Prostate gland (tissue), 2 donors: Measurements from ENCODE around the gene HDDC3.
"Not testable (repeated sequence)": the region's sequence is repeated elsewhere in the genome, so short reads cannot be mapped to it uniquely, and the experiment has no call there.

Experiments
- CTCF ChIP-seq, 4 experiments: fragments of 200-600 bp in 2 of 4; fragments of 450-650 bp in 2 of 4; sonication (generic) in 2 of 4; IDR thresholded peaks; 1 replicate in 3 of 4; 2 replicates in 1 of 4; pipeline ENCODE4 v1.5.1; 2016 to 2019; ENCODE audit warnings: antibody characterized with exemption in 4 of 4, mild to moderate bottlenecking in 2 of 4, moderate library complexity in 2 of 4
- POLR2A ChIP-seq: fragments of 450-650 bp; IDR thresholded peaks from one replicate; pipeline ENCODE4 v1.6.1; 2016; ENCODE audit warnings: antibody characterized with exemption, mild to moderate bottlenecking

GRCh38 chr15:90928106-90928505 is 4.2 kb downstream of the HDDC3 start:
- TF ChIP-seq CTCF (IDR thresholded peaks at IDR 0.05); POLR2A: not testable (repeated sequence)
